IMR-90 (cell line): ENCODE measurements around the gene ARTN. TPM values are rescaled to one million over a fixed set of nuclear protein-coding genes. Genes with fewer than 3 reads are reported as not detected.
A peak's percentile ranks its signal among the peaks of the same experiment; 100 is the strongest.

Experiments
- ATAC-seq: fragments of 200-7000 bp; cut with Tn5 transposase; 2 replicates; pipeline ENCODE4 v1.9.1; 2020; ENCODE audit warnings: low read depth, mild to moderate bottlenecking, moderate library complexity
- BruUV-seq: library from RNA; stranded (reverse); fragments of 400-500 nt; replicated peaks from 2 replicates; lab custom pipeline; 2021; lab: Mats Ljungman, UMichigan
- CTCF ChIA-PET: fragments of 300-600 bp; formaldehyde crosslinking; extraction: SDS; loops from one replicate; lab custom pipeline; 2021; ENCODE audit warnings: antibody characterized with exemption; lab: Yijun Ruan, JAX
- POLR2A ChIA-PET: fragments of 300-600 bp; sonication (Branson Sonifier 250); formaldehyde crosslinking; loops from one replicate; lab custom pipeline; 2022; ENCODE audit warnings: antibody characterized with exemption; ENCODE audit not compliant: unreplicated experiment; lab: Charles Lee
- DNase-seq: peaks from one replicate; pipeline ENCODE4 v3.0.0; 2013
- H2AFZ ChIP-seq: replicated peaks from 2 replicates; pipeline ENCODE3; 2013; ENCODE audit warnings: low read length, mild to moderate bottlenecking; ENCODE audit not compliant: poor library complexity
- H2AK5ac ChIP-seq: 2 replicates; pipeline ENCODE4 v1.6.1; 2013; ENCODE audit warnings: low read depth, low read length, inconsistent platforms
- H2AK9ac ChIP-seq: replicated peaks from 2 replicates; pipeline ENCODE3; 2013; ENCODE audit warnings: mild to moderate bottlenecking, low read depth, low read length, moderate library complexity; ENCODE audit not compliant: poor library complexity
- H2BK120ac ChIP-seq: 2 replicates; pipeline ENCODE4 v1.6.1; 2013; ENCODE audit warnings: low read depth, low read length, inconsistent platforms
- H2BK15ac ChIP-seq: 3 replicates; pipeline ENCODE4 v1.6.1; 2013; ENCODE audit warnings: low read depth, low read length, inconsistent platforms
- H2BK20ac ChIP-seq: 2 replicates; pipeline ENCODE4 v1.6.1; 2013; ENCODE audit warnings: low read depth, mild to moderate bottlenecking, inconsistent platforms, low read length, moderate library complexity
- H2BK5ac ChIP-seq: 2 replicates; pipeline ENCODE4 v1.6.1; 2013; ENCODE audit warnings: mild to moderate bottlenecking, low read depth, low read length, inconsistent platforms; ENCODE audit not compliant: poor library complexity, severe bottlenecking
- H3K14ac ChIP-seq: replicated peaks from 2 replicates; pipeline ENCODE4 v1.6.1; 2013; ENCODE audit warnings: low read depth, low read length, inconsistent platforms
- H3K18ac ChIP-seq: 2 replicates; pipeline ENCODE4 v1.6.1; 2013; ENCODE audit warnings: low read depth, low read length, control low read depth
- H3K23ac ChIP-seq: 2 replicates; pipeline ENCODE4 v1.6.1; 2013; ENCODE audit warnings: low read depth, low read length, inconsistent platforms
- H3K27ac ChIP-seq: 2 replicates; pipeline ENCODE4 v1.5.1; 2013; ENCODE audit warnings: mild to moderate bottlenecking, control low read depth, low read length; ENCODE audit not compliant: insufficient read depth
- H3K27me3 ChIP-seq: 2 replicates; pipeline ENCODE4 v1.6.1; 2013; ENCODE audit warnings: low read length; ENCODE audit not compliant: control insufficient read depth, insufficient read depth
- H3K36me3 ChIP-seq: 2 replicates; pipeline ENCODE4 v1.6.1; 2013; ENCODE audit warnings: low read length, mixed read lengths; ENCODE audit not compliant: control insufficient read depth, insufficient read depth
- H3K4ac ChIP-seq: 2 replicates; pipeline ENCODE4 v1.6.1; 2013; ENCODE audit warnings: low read depth, low read length, inconsistent platforms
- H3K4me1 ChIP-seq: 2 replicates; pipeline ENCODE4 v1.6.1; 2013; ENCODE audit warnings: low read length, mixed read lengths; ENCODE audit not compliant: control insufficient read depth, insufficient read depth
- H3K4me2 ChIP-seq: 2 replicates; pipeline ENCODE4 v1.6.1; 2013; ENCODE audit warnings: low read depth, mild to moderate bottlenecking, control low read depth, low read length, moderate library complexity
- H3K4me3 ChIP-seq: 2 replicates; pipeline ENCODE4 v1.5.1; 2013; ENCODE audit warnings: low read depth, mild to moderate bottlenecking, control low read depth, low read length, moderate library complexity; ENCODE audit not compliant: insufficient read depth
- H3K56ac ChIP-seq: 2 replicates; pipeline ENCODE4 v1.6.1; 2013; ENCODE audit warnings: low read length, inconsistent platforms; ENCODE audit not compliant: insufficient read depth; ENCODE audit errors: extremely low read depth
- H3K79me1 ChIP-seq, 2 experiments: 2 replicates each; pipeline ENCODE4 v1.6.1; 2013; ENCODE audit warnings: low read length in 2 of 2, inconsistent platforms in 1 of 2, low read depth in 1 of 2
- H3K9ac ChIP-seq: 2 replicates; pipeline ENCODE4 v1.6.1; 2013; ENCODE audit warnings: low read depth, low read length, control low read depth
- H3K9me1 ChIP-seq: 2 replicates; pipeline ENCODE4 v1.6.1; 2013; ENCODE audit warnings: low read length, inconsistent platforms; ENCODE audit not compliant: insufficient read depth
- H3K9me3 ChIP-seq: 2 replicates; pipeline ENCODE4 v1.6.1; 2013; ENCODE audit warnings: low read length; ENCODE audit not compliant: control insufficient read depth, insufficient read depth
- H4K20me1 ChIP-seq: 2 replicates; pipeline ENCODE4 v1.6.1; 2013; ENCODE audit warnings: low read length, inconsistent platforms; ENCODE audit not compliant: insufficient read depth
- H4K5ac ChIP-seq: 2 replicates; pipeline ENCODE4 v1.6.1; 2013; ENCODE audit warnings: mild to moderate bottlenecking, low read depth, low read length, control low read depth
- H4K8ac ChIP-seq, 2 experiments: 2 replicates each; pipeline ENCODE4 v1.6.1; 2013; ENCODE audit warnings: low read depth in 2 of 2, low read length in 2 of 2, control low read depth in 1 of 2, inconsistent platforms in 1 of 2
- H4K91ac ChIP-seq: 2 replicates; pipeline ENCODE4 v1.6.1; 2013; ENCODE audit warnings: low read depth, low read length, inconsistent platforms; ENCODE audit not compliant: insufficient read depth
- BHLHE40 ChIP-seq: fragments of 150-350 bp; IDR thresholded peaks from 2 replicates; pipeline ENCODE4 v1.6.1; 2016; ENCODE audit warnings: mild to moderate bottlenecking, low read depth, low read length
- CEBPB ChIP-seq: IDR thresholded peaks from 2 replicates; pipeline ENCODE4 v1.6.1; 2012; ENCODE audit warnings: low read depth, low read length, improper control_type of control experiment
- CHD1 ChIP-seq: IDR thresholded peaks from 2 replicates; pipeline ENCODE4 v1.6.1; 2012; ENCODE audit warnings: low read depth, low read length, improper control_type of control experiment
- CTCF ChIP-seq: conservative IDR thresholded peaks from 2 replicates; pipeline ENCODE4 v1.5.1; 2012; ENCODE audit warnings: mild to moderate bottlenecking, low read depth, low read length, improper control_type of control experiment
- FOS ChIP-seq: fragments of 150-350 bp; IDR thresholded peaks from 2 replicates; pipeline ENCODE4 v1.6.1; 2016; ENCODE audit warnings: low read depth, low read length
- MAFK ChIP-seq: IDR thresholded peaks from 2 replicates; pipeline ENCODE4 v1.6.1; 2012; ENCODE audit warnings: low read depth, low read length, improper control_type of control experiment
- MAZ ChIP-seq: IDR thresholded peaks from 2 replicates; pipeline ENCODE4 v1.6.1; 2012; ENCODE audit warnings: low read depth, mild to moderate bottlenecking, low read length, improper control_type of control experiment, moderate library complexity, borderline replicate concordance
- MXI1 ChIP-seq: IDR thresholded peaks from 2 replicates; pipeline ENCODE4 v1.6.1; 2012; ENCODE audit warnings: low read depth, mild to moderate bottlenecking, low read length, moderate library complexity, borderline replicate concordance
- NFE2L2 ChIP-seq: fragments of 150-350 bp; IDR thresholded peaks from 2 replicates; pipeline ENCODE4 v1.6.1; 2016; ENCODE audit warnings: low read depth, mild to moderate bottlenecking, low read length
- POLR2A ChIP-seq: IDR thresholded peaks from 2 replicates; pipeline ENCODE4 v1.6.1; 2012; ENCODE audit warnings: mild to moderate bottlenecking, low read depth, low read length
- RAD21 ChIP-seq: IDR thresholded peaks from 2 replicates; pipeline ENCODE4 v1.6.1; 2012; ENCODE audit warnings: low read length, improper control_type of control experiment
- RCOR1 ChIP-seq: IDR thresholded peaks from 2 replicates; pipeline ENCODE4 v1.6.1; 2012; ENCODE audit warnings: mild to moderate bottlenecking, low read length, improper control_type of control experiment; ENCODE audit not compliant: insufficient replicate concordance
- RFX5 ChIP-seq: IDR thresholded peaks from 2 replicates; pipeline ENCODE4 v1.8.0; 2012; ENCODE audit warnings: low read depth, mild to moderate bottlenecking, low read length, moderate library complexity
- SMC3 ChIP-seq: fragments of 150-350 bp; IDR thresholded peaks from 2 replicates; pipeline ENCODE4 v1.6.1; 2016; ENCODE audit warnings: low read depth, mild to moderate bottlenecking, antibody characterized with exemption, low read length, moderate library complexity
- USF2 ChIP-seq: fragments of 150-350 bp; IDR thresholded peaks from 2 replicates; pipeline ENCODE4 v1.6.1; 2017; ENCODE audit warnings: mild to moderate bottlenecking, antibody characterized with exemption, low read length, low read depth
- WGBS, 2 experiments: methylation state at CpG; one replicate each; pipeline versions ENCODE4 v1.1.5 to v1.1.7; 2013; ENCODE audit warnings: missing lambda C conversion rate in 2 of 2; ENCODE audit not compliant: insufficient read length in 1 of 2; ENCODE audit errors: extremely low coverage in 2 of 2; 5-methylcytosine and 5-hydroxymethylcytosine counted together
- dilution Hi-C: fragments of 300-500 bp; cut with HindIII; formaldehyde crosslinking; loops from one replicate; pipeline ENCODE4 v1.14.3; 2018; ENCODE audit warnings: low sequenced_read_pairs; ENCODE audit not compliant: unreplicated experiment
- in situ Hi-C: fragments of 300-500 bp; cut with MboI; formaldehyde crosslinking; loops from 3 replicates; pipeline ENCODE4 v1.14.3; 2019; ENCODE audit warnings: low sequenced_read_pairs, inconsistent platforms, mixed read lengths
- intact Hi-C: fragments of 100-400 bp; cut with micrococcal nuclease; formaldehyde crosslinking; loops from 2 replicates; pipeline ENCODE4 v1.10.0; 2022
- polyA plus RNA-seq, 3 experiments: library from polyadenylated mRNA; depleted of rRNA; stranded (reverse); fragments of >200 nt; gene quantifications; 2 replicates each; pipeline ENCODE4 v1.2.3, GENCODE V29; 2012; ENCODE audit warnings: low replicate concordance in 1 of 3
- total RNA-seq: library from RNA; depleted of rRNA; stranded (reverse); fragments of >200 nt; gene quantifications from 2 replicates; pipeline ENCODE4 v1.2.3, GENCODE V29; 2012

Gene ARTN
- total and polyA plus RNA-seq, 2 of the 4 experiments (the other 2 are of a cell fraction) = 0.29 TPM; not detected in 1

GRCh38 chr1:43914576-43915525, 18.8 kb upstream of the ARTN start:
- ChIA-PET POLR2A (no interaction called here), CTCF (no interaction called here)
- dilution Hi-C loops = no loop called here
- Histone ChIP-seq H3K18ac (no peak overlapping the region), H2AK5ac (no peak overlapping the region), H3K4ac (no peak overlapping the region), H3K4me1 (peaks cover 9% of the 10 kb centered on the region; the same call in 1 of the 2 replicates), H4K20me1 (no peaks in the 10 kb centered on the region), H3K9ac (no peak overlapping the region), H3K4me3 (no peak overlapping the region), H4K91ac (no peak overlapping the region), H2BK120ac (no peak overlapping the region), H4K5ac (no peak overlapping the region), H3K9me3 (no peaks in the 10 kb centered on the region), H3K56ac (no peak overlapping the region), H3K4me2 (no peak overlapping the region), H2BK20ac (no peak overlapping the region), H3K36me3 (no peaks in the 10 kb centered on the region), H3K27me3 (no peaks in the 10 kb centered on the region), H3K27ac (no peak overlapping the region), H3K9me1 (peaks cover 5% of the 10 kb centered on the region; the same call in 1 of the 2 replicates), H4K8ac (no peak overlapping the region), H2AK9ac (peak overlapping the region; percentile 17), H2BK5ac (no peak overlapping the region), H3K79me1 (no peaks in the 10 kb centered on the region), H3K14ac (no peak overlapping the region), H3K23ac (no peak overlapping the region), H2BK15ac (no peak overlapping the region), H2AFZ (no peak overlapping the region)
- no peak for DNase-seq
- BruUV-seq = no TSS peak
- WGBS, 2 experiments = 97% methylated on average over 6 of the region's 13 CpGs; no CpG with 5 or more reads in 1 of the 2 experiments
- intact Hi-C loops = no loop called here
- no peak for ATAC-seq
- in situ Hi-C loops = no loop called here
- no peak for TF ChIP-seq POLR2A
- no peak for TF ChIP-seq MXI1
- no peak for TF ChIP-seq CTCF
- TF ChIP-seq CHD1 = no peak
- no peak for TF ChIP-seq RAD21
- no peak for TF ChIP-seq MAFK
- TF ChIP-seq NFE2L2 = no peak
- TF ChIP-seq MAZ = no peak
- no peak for TF ChIP-seq USF2
- TF ChIP-seq SMC3 = no peak
- no peak for TF ChIP-seq RCOR1
- TF ChIP-seq BHLHE40 = no peak
- no peak for TF ChIP-seq CEBPB
- no peak for TF ChIP-seq RFX5
- TF ChIP-seq FOS = no peak
